ENCODE measurements around the gene C2CD3. TPM values are rescaled to one million over a fixed set of nuclear protein-coding genes. Genes with fewer than 3 reads are reported as not detected.
"Not testable (repeated sequence)": the region's sequence is repeated elsewhere in the genome, so short reads cannot be mapped to it uniquely, and the experiment has no call there.

C2CD3 gene
- total and polyA plus RNA-seq, 9 donors: 14.5 to 25.8 (median 18.5) TPM

DNA sequence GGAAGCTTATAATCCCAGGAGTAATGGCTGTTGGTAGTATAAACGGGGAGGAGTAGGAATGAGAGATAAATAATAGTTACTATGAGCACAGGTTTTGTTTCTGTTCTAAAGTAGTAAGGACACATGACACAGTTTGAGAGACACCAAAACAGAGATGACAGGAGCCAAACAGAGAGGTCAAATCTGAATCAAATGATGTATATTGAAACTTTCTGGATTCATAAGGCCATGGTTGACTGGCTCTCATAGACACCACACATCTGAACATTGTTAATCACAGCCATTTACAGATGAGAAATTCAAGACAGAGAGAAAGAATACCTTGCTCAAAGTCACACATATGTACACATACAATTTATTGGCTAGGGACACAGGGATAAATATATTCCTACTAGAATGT, 98.5 kb downstream of the C2CD3 start:
- no peak for DNase-seq
- Histone ChIP-seq H3K36me3 (ENCODE audit: control insufficient read depth, insufficient read depth, low read length) (peaks cover 28% of the 10 kb centered on the region), H3K9me3 (replicated peaks; ENCODE audit: control insufficient read depth, low read depth, low read length) (no peaks in the 10 kb centered on the region), H3K27ac (ENCODE audit: low read length) (no peak overlapping the region), H3K27me3 (ENCODE audit: control insufficient read depth, insufficient read depth, low read length) (no peaks in the 10 kb centered on the region), H3K4me3 (ENCODE audit: low read length) (no peak overlapping the region), H3K4me1 (ENCODE audit: control insufficient read depth, insufficient read depth, low read length) (no peaks in the 10 kb centered on the region)
- WGBS (ENCODE audit: insufficient coverage): no CpG with 5 or more reads among the region's 1 CpG

- Histone ChIP-seq H3K4me3 (ENCODE audit: low read length) (no peak overlapping the region), H3K36me3 (ENCODE audit: control insufficient read depth, insufficient read depth, low read length) (peaks cover 26% of the 10 kb centered on the region), H3K9me3 (replicated peaks; ENCODE audit: control insufficient read depth, low read depth, low read length) (no peaks in the 10 kb centered on the region), H3K27me3 (ENCODE audit: control insufficient read depth, insufficient read depth, low read length) (no peaks in the 10 kb centered on the region), H3K27ac (ENCODE audit: low read length) (no peak overlapping the region), H3K4me1 (ENCODE audit: control insufficient read depth, insufficient read depth, low read length) (no peaks in the 10 kb centered on the region)
- no peak for DNase-seq
- 71% methylated on average over 1 of the region's 3 CpGs for WGBS (ENCODE audit: insufficient coverage)
Observed at GRCh38 chr11:74070723-74071492, 99.9 kb downstream of the C2CD3 start.

DNA sequence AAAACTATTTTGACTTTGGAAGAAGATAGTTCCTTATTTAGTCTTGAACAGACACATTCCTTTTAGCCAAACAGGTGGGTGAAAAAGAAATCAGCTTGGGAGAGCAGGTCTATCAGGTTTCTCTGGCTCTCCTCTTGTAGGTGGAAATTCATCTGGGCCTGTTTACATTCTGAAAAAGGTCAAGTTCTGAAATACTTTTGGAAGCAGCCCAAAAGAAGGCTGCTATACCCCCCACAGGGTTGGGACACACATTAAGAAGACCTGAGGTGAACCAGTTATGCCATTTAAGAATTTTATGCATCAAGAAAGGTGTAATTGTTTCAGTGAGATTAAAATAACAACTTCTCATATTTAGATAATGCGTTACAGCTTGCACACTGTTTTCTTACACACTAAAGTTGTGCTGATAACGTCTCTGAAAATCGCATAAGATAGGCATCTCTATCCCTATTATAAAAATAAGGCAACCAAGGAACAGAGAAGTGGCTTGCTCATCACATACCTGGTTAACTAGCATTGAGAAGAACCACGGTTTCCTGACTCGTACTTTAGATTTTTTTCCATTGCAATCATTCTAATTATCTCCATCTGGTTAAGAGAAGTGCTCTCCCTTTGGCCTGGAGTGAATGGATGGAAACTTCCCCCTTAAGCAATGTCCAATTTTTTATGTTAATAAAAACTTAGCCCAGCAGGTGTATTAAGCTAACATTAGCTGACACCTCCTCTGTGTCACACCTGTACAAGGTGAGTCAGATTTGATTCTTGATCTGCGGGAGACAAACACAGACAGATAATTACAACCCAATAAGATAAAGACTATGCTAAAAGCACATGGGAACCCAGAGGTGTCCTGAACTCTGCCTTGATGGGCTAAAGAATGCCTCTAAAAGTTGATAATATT, 101.4 kb downstream of the C2CD3 start:
- Histone ChIP-seq H3K27ac (ENCODE audit: low read length) (no peak overlapping the region), H3K4me1 (ENCODE audit: control insufficient read depth, insufficient read depth, low read length) (no peaks in the 10 kb centered on the region), H3K4me3 (ENCODE audit: low read length) (no peak overlapping the region), H3K36me3 (ENCODE audit: control insufficient read depth, insufficient read depth, low read length) (peaks cover 20% of the 10 kb centered on the region), H3K27me3 (ENCODE audit: control insufficient read depth, insufficient read depth, low read length) (no peaks in the 10 kb centered on the region), H3K9me3 (replicated peaks; ENCODE audit: control insufficient read depth, low read depth, low read length) (no peaks in the 10 kb centered on the region)
- WGBS (ENCODE audit: insufficient coverage): 100% methylated on average over 3 of the region's 6 CpGs
- no peak for DNase-seq

GRCh38 chr11:74066663-74067062, 104.1 kb downstream of the C2CD3 start:
- not testable (repeated sequence) for H3K4me1 ChIP-seq (ENCODE audit: control insufficient read depth, insufficient read depth, low read length); H3K9me3 ChIP-seq (replicated peaks; ENCODE audit: control insufficient read depth, low read depth, low read length); H3K27me3 ChIP-seq (ENCODE audit: control insufficient read depth, insufficient read depth, low read length); DNase-seq; H3K36me3 ChIP-seq (ENCODE audit: control insufficient read depth, insufficient read depth, low read length); H3K27ac ChIP-seq (ENCODE audit: low read length); H3K4me3 ChIP-seq (ENCODE audit: low read length)

DNA sequence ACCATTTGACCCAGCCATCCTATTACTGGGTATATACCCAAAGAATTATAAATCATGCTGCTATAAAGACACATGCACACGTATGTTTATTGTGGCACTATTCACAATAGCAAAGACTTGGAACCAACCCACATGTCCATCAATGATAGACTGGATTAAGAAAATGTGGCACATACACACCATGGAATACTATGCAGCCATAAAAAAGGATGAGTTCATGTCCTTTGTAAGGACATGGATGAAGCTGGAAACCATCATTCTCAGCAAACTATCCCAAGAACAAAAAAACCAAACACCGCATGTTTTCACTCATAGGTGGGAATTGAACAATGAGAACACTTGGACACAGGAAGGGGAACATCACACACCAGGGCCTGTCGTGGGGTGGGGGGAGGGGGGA, 105.3 kb downstream of the C2CD3 start:
- H3K36me3 ChIP-seq (ENCODE audit: control insufficient read depth, insufficient read depth, low read length); H3K4me3 ChIP-seq (ENCODE audit: low read length); H3K27ac ChIP-seq (ENCODE audit: low read length); DNase-seq; H3K4me1 ChIP-seq (ENCODE audit: control insufficient read depth, insufficient read depth, low read length); H3K9me3 ChIP-seq (replicated peaks; ENCODE audit: control insufficient read depth, low read depth, low read length); H3K27me3 ChIP-seq (ENCODE audit: control insufficient read depth, insufficient read depth, low read length): not testable (repeated sequence)
- WGBS (ENCODE audit: insufficient coverage): no CpG with 5 or more reads among the region's 3 CpGs

- not testable (repeated sequence) for DNase-seq; H3K9me3 ChIP-seq (replicated peaks; ENCODE audit: control insufficient read depth, low read depth, low read length); H3K4me1 ChIP-seq (ENCODE audit: control insufficient read depth, insufficient read depth, low read length); H3K36me3 ChIP-seq (ENCODE audit: control insufficient read depth, insufficient read depth, low read length); H3K4me3 ChIP-seq (ENCODE audit: low read length); H3K27ac ChIP-seq (ENCODE audit: low read length); H3K27me3 ChIP-seq (ENCODE audit: control insufficient read depth, insufficient read depth, low read length)
- no CpG with 5 or more reads among the region's 1 CpG for WGBS (ENCODE audit: insufficient coverage)
Observed at GRCh38 chr11:74063628-74064027, 107.2 kb downstream of the C2CD3 start.

DNA sequence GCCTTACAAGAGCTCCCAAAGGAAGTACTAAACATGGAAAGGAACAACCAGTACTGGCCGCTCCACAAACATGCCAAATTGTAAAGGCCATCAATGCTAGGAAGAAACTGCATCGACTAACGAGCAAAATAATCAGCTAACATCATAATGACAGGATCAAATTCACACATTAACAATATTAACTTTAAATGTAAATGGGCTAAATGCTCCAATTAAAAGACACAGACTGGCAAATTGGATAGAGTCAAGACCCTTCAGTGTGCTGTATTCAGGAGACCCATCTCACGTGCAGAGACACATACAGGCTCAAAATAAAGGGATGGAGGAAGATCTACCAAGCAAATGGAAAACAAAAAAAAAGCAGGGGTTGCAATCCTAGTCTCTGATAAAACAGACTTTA, 109.2 kb downstream of the C2CD3 start:
- H3K9me3 ChIP-seq (replicated peaks; ENCODE audit: control insufficient read depth, low read depth, low read length); H3K27me3 ChIP-seq (ENCODE audit: control insufficient read depth, insufficient read depth, low read length); DNase-seq; H3K4me3 ChIP-seq (ENCODE audit: low read length); H3K36me3 ChIP-seq (ENCODE audit: control insufficient read depth, insufficient read depth, low read length); H3K4me1 ChIP-seq (ENCODE audit: control insufficient read depth, insufficient read depth, low read length); H3K27ac ChIP-seq (ENCODE audit: low read length): not testable (repeated sequence)
- no CpG with 5 or more reads among the region's 4 CpGs for WGBS (ENCODE audit: insufficient coverage)

GRCh38 chr11:74057249-74058151, 113.3 kb downstream of the C2CD3 start:
- Histone ChIP-seq H3K4me1 (ENCODE audit: control insufficient read depth, insufficient read depth, low read length) (peaks cover 3% of the 10 kb centered on the region), H3K4me3 (ENCODE audit: low read length) (no peak overlapping the region), H3K27me3 (ENCODE audit: control insufficient read depth, insufficient read depth, low read length) (no peaks in the 10 kb centered on the region), H3K27ac (ENCODE audit: low read length) (no peak overlapping the region), H3K36me3 (ENCODE audit: control insufficient read depth, insufficient read depth, low read length) (peaks cover 15% of the 10 kb centered on the region), H3K9me3 (replicated peaks; ENCODE audit: control insufficient read depth, low read depth, low read length) (no peaks in the 10 kb centered on the region)
- DNase-seq: peak; percentile 52
- 69% methylated on average over 3 of the region's 8 CpGs for WGBS (ENCODE audit: insufficient coverage)

GRCh38 chr11:74055938-74056337, 114.9 kb downstream of the C2CD3 start:
- Histone ChIP-seq H3K9me3 (replicated peaks; ENCODE audit: control insufficient read depth, low read depth, low read length) (no peaks in the 10 kb centered on the region), H3K36me3 (ENCODE audit: control insufficient read depth, insufficient read depth, low read length) (peaks cover 16% of the 10 kb centered on the region), H3K27ac (ENCODE audit: low read length) (no peak overlapping the region), H3K4me3 (ENCODE audit: low read length) (no peak overlapping the region), H3K4me1 (ENCODE audit: control insufficient read depth, insufficient read depth, low read length) (peaks cover 3% of the 10 kb centered on the region), H3K27me3 (ENCODE audit: control insufficient read depth, insufficient read depth, low read length) (no peaks in the 10 kb centered on the region)
- DNase-seq: peak; percentile 12

- H3K27me3 ChIP-seq (ENCODE audit: control insufficient read depth, insufficient read depth, low read length): no peaks in the 10 kb centered on the region
- DNase-seq: no peak
- no peaks in the 10 kb centered on the region for H3K4me1 ChIP-seq (ENCODE audit: control insufficient read depth, insufficient read depth, low read length)
- H3K27ac ChIP-seq (ENCODE audit: low read length): no peak overlapping the region
- no peak overlapping the region for H3K4me3 ChIP-seq (ENCODE audit: low read length)
- 100% methylated on average over 1 of the region's 3 CpGs for WGBS (ENCODE audit: insufficient coverage)
- H3K36me3 ChIP-seq (ENCODE audit: control insufficient read depth, insufficient read depth, low read length): peaks cover 20% of the 10 kb centered on the region
- H3K9me3 ChIP-seq (replicated peaks; ENCODE audit: control insufficient read depth, low read depth, low read length): no peaks in the 10 kb centered on the region
Observed at GRCh38 chr11:74050465-74050864, 120.3 kb downstream of the C2CD3 start.

All from muscle of leg (tissue), 11 donors.